GM21447 (cell line): ENCODE data around the gene ZBTB2.
"Not testable (repeated sequence)": the region's sequence is repeated elsewhere in the genome, so short reads cannot be mapped to it uniquely, and the experiment has no call there.

Experiments used
- ATAC-seq: cut with Tn5 transposase; IDR thresholded peaks from one replicate; pipeline ENCODE4 v1.9.1; 2021; ENCODE audit not compliant: unreplicated experiment

ZBTB2 gene

GRCh38 chr6:151338651-151339200 lies 52.6 kb downstream of the ZBTB2 start:
- ATAC-seq, result no peak

- no peak for ATAC-seq
These were observed 55.4 kb downstream of the ZBTB2 start for GRCh38 chr6:151335930-151336329.

GRCh38 chr6:151330130-151330696 lies 61.1 kb downstream of the ZBTB2 start:
- ATAC-seq, result no peak

GRCh38 chr6:151327101-151327500 lies 64.3 kb downstream of the ZBTB2 start:
- ATAC-seq, result no peak

GRCh38 chr6:151326116-151326825 lies 65.1 kb downstream of the ZBTB2 start:
- ATAC-seq, result no peak

- ATAC-seq, result no peak
These were observed 66.0 kb downstream of the ZBTB2 start for GRCh38 chr6:151325075-151326050.

GRCh38 chr6:151324488-151324825 lies 66.9 kb downstream of the ZBTB2 start:
- ATAC-seq, result no peak

- ATAC-seq, result peak; percentile 72
These were observed 67.4 kb downstream of the ZBTB2 start for GRCh38 chr6:151323791-151324487.

- ATAC-seq, result no peak
These were observed 68.8 kb downstream of the ZBTB2 start for GRCh38 chr6:151322570-151322969.

GRCh38 chr6:151321438-151321837 lies 69.9 kb downstream of the ZBTB2 start:
- ATAC-seq, result no peak

GRCh38 chr6:151320140-151320539 lies 71.2 kb downstream of the ZBTB2 start:
- ATAC-seq, result no peak

GRCh38 chr6:151317995-151318365 lies 73.4 kb downstream of the ZBTB2 start:
- ATAC-seq, result no peak

- no peak for ATAC-seq
These were observed 74.0 kb downstream of the ZBTB2 start for GRCh38 chr6:151317103-151317994.

- not testable (repeated sequence) for ATAC-seq
These were observed 75.7 kb downstream of the ZBTB2 start for GRCh38 chr6:151315661-151316060.
